IPS-NIHi7 (cell line): ENCODE measurements around the gene RANBP10.

Source experiments
- DNase-seq: peaks from one replicate; pipeline ENCODE4 v3.0.0; 2012; ENCODE audit warnings: mixed read lengths; ENCODE audit errors: extremely low spot score

The RANBP10 gene

DNA sequence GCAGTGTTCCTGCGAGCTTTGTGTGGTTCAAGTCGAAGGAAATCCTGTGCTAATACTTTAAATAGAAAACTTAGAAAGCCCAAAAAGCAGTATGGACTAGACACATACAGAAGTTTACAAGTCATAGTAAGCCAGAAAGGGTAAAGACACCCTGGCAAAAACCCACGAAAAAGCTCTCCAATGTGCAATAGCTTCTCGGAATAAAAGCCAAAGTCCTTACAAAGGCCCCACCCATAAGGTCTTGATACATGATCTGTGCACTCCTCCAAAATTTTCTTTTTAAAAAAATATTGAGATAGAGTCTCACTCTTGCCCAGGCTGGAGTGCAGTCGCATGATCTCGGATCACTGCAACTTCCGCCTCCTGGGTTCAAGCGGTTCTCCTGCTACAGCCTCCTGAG lies 129.4 kb downstream of the RANBP10 start:
- DNase-seq = no peak

DNA sequence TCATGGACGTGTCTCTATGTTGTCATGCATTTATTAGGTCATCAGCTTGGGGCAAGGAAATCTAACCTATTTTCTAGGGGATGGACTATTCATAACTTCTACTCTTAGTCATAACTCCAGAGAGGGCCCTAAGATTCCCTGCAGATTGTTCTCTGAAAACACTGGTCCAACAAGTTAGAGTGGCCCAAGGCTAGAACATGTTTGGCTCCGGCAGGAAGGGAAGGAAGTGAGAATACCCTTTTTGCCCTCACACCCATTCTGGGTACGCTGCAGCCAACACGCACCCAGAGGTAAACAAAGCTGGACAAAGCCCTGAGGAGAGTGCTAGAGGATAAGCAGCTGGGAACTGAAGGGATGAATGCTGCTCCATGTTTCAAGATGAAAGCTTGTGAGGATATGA lies 129.8 kb downstream of the RANBP10 start:
- DNase-seq = no peak

DNA sequence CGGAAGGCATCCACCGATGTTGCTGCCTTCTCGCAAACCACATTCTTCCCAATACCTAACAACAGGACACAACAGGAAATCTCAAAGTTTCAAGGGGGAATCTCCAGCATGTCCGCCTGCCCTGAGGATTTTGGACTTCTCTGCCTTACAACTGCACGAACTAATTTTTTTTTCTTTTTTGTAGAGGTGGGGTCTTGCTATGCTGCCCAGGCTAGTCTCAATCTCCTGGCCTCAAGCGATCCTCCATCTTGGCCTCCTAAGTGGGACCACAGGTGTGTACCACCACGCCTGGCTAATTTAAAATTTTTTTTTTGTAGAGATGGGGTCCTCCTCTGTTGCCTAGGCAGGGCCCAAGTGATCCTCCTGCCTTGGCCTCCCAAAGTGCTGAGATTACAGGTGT lies 130.4 kb downstream of the RANBP10 start:
- no peak for DNase-seq

DNA sequence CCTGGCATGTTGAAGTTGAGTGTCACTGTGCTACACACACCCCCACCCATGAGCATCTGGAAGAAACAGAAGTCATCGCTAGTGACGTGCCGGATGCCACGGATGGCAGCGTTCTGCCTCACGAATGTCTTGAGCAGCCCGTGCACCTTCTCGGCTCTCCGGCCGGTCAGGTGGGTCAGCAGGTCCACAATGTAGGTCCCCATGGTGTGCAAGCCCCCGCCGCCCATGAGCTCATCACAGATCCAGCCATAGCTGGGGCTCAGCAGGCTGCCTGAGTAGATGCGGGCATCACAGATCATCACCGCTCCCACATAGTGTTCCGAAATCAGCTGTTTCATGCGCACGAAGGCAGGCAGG lies 130.8 kb downstream of the RANBP10 start:
- DNase-seq = no peak

- DNase-seq = no peak
These were observed 131.3 kb downstream of the RANBP10 start for GRCh38 chr16:67674851-67675578.

DNA sequence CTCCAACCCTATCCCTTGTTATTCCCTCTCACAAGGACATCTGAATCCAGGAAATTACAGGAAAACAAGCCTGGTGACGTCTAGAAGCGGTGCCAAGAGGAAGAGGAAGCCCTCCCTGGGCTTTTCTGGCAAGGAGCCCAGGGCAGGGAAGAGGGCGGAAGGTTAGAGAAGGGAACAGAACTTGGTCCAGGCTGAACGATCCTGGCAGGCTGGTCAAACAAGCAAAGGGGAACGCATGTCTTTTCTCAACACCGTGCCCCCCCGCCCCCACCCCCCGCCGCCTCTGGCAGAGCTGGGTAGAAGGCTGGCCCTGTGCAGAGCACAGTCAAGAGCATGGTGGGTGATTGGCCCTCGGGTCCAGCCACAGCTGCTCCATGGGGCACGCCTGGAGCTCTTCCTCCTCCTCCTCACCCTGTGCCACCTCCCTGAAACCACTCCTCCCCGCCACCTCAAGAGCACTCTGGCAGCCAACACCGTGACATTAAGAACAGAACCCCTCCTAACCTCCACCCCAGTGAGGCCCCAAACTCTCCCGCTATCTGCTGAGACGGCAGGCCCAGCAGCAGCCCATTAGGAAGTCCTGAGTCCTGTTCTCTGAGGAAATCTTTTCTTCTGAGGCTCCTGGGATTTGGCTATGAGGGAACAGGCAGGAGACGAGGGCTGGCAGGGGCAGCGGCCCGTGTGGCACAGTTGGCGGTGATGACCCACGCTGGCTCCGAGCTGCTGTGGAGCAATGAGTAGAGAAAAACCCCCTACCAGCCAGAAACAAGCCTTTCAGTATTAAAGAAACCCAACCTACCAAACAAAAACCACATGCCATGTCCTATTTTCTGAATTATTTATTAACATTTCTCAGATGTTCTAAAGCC lies 132.4 kb downstream of the RANBP10 start:
- no peak for DNase-seq
